ENCODE data around the gene DYNLT5.

The DYNLT5 gene

DNA sequence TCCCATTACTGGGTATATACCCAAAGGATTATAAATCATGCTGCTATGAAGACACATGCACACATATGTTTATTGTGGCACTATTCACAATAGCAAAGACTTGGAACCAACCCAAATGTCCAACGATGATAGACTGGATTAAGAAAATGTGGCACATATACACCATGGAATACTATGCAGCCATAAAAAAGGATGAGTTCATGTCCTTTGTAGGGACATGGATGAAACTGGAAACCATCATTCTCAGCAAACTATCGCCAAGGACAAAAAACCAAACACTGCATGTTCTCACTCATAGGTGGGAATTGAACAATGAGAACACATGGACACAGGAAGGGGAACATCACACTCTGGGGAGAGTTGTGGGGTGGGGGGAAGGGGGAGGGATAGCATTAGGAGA is 33.5 kb downstream of the DYNLT5 start:
- in situ Hi-C loops (cut with HindIII; ENCODE audit: low sequenced_read_pairs): loop anchor here (25.0 kb wide), 1 partner anchor 202 kb away; no protein-coding TSS in a partner anchor

- in situ Hi-C loops (cut with HindIII; ENCODE audit: low sequenced_read_pairs): loop anchor here (25.0 kb wide), 1 partner anchor 200 kb away; no protein-coding TSS in a partner anchor
Measured at GRCh38 chr1:66787641-66788040, 35.4 kb downstream of the DYNLT5 start.

- in situ Hi-C loops (cut with HindIII; ENCODE audit: low sequenced_read_pairs): loop anchor here (25.0 kb wide), 1 partner anchor 199 kb away; no protein-coding TSS in a partner anchor
Measured at GRCh38 chr1:66788231-66788939, 36.1 kb downstream of the DYNLT5 start.

DNA sequence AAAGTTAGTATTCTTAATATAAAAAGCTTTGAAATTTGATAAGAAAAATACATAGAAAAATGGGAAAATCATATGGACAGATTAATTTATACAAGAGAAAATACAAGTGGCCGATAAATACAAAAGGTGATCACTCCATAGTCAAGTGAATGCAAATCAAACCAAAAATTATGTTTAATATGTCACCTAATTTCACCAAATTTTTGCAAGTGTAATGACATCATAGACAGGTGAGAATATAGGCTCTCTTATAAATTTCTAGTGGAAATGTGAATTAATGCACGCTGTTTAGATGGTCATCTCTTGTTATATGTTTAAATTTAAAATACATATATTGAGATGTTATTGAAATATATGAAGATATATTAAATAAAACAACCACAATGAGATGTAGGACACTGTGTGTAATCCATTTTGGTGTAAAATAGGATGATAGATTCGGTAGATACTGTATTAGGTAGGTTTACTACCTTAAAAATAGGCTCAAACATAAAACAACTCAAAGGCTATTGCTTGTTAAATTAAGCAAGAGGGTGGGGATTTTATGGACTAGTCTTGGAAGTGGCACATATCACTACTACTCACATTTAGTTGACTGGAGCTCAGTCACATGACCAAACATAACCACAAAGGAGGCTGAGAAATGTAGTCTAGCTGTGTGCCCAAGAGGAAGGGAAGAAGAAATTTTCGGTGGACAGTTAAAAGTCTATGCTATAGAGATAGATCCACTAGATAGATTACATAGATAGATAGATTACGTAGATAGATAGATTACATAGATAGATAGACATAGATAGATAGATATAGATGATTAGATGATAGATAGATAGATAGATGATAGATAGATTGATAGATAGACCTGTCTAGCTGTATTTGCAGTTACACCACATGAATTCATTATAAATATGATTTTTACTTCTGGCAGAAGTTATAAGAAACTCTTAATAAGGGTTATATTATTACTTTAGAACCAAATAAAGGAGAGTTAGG is 39.7 kb downstream of the DYNLT5 start:
- in situ Hi-C loops (cut with HindIII; ENCODE audit: low sequenced_read_pairs): loop anchor here (25.0 kb wide), 1 partner anchor 195 kb away; no protein-coding TSS in a partner anchor

GRCh38 chr1:66795839-66796238 is 43.6 kb downstream of the DYNLT5 start:
- in situ Hi-C loops (cut with HindIII; ENCODE audit: low sequenced_read_pairs): loop anchor here (25.0 kb wide), 1 partner anchor 191 kb away; no protein-coding TSS in a partner anchor

- in situ Hi-C loops (cut with HindIII; ENCODE audit: low sequenced_read_pairs): no loop called here
Measured at GRCh38 chr1:66809245-66809644, 57.0 kb downstream of the DYNLT5 start.

- in situ Hi-C loops (cut with HindIII; ENCODE audit: low sequenced_read_pairs): no loop called here
Measured at GRCh38 chr1:66809736-66810326, 57.6 kb downstream of the DYNLT5 start.

- in situ Hi-C loops (cut with HindIII; ENCODE audit: low sequenced_read_pairs): no loop called here
Measured at GRCh38 chr1:66824771-66825170, 72.5 kb downstream of the DYNLT5 start.

All from DLD1 (cell line).